HG03060 (cell line): ENCODE data around the gene XPR1.
"Not testable (repeated sequence)": the region's sequence is repeated elsewhere in the genome, so short reads cannot be mapped to it uniquely, and the experiment has no call there.

Experiments
- ATAC-seq: cut with Tn5 transposase; IDR thresholded peaks from one replicate; pipeline ENCODE4 v1.9.1; 2021; ENCODE audit warnings: low read depth, moderate number of reproducible peaks; ENCODE audit not compliant: unreplicated experiment

XPR1 gene

GRCh38 chr1:180777072-180777689 is 145.4 kb downstream of the XPR1 start:
- no peak for ATAC-seq

DNA sequence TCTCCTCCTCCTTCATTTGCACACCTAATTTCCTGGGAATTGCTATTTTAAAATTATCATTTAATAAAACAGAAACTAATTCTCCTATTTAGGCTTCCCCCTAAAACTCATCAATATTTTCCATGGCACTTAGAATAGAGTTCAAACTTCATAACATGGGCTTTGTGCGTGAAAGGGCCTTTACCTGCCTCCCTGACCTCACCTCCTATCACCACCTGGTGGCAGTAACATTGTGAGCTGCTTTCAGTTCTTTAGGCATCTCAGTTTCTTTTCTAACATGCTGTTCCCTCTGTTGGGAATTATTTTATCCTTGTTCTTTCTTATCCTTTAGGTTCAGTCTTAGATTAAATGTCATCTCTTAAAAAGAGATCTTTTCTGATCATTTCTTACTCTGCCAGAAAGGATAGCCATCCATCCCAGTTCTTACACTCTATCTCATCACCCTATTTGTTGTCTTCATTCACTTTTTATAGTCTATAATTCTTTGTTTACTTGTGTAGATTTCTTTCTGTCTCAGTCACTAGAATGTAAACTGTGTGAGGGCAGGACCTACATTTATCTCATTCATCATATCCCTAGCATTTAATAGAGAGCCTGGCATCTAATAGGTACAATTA is 147.1 kb downstream of the XPR1 start:
- ATAC-seq = no peak

DNA sequence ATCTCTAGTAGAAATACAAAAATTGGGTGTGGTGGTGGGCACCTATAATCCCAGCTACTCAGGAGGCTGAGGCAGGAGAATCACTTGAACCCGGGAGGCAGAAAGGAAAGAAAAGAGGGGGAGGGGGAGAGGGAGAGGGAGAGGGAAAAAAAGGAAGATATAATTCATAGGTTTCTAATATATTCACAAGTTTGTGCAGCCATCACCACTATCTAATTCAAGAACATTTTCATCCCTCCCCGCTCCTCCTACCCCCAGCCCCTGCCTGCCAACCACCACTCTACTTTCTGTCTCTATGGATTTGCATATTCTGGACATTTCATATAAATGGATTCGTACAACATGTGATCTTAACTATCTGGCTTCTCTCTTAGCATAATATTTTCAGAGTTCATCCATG is 147.8 kb downstream of the XPR1 start:
- ATAC-seq = no peak

- no peak for ATAC-seq
These were observed 149.9 kb downstream of the XPR1 start for GRCh38 chr1:180781718-180782117.

DNA sequence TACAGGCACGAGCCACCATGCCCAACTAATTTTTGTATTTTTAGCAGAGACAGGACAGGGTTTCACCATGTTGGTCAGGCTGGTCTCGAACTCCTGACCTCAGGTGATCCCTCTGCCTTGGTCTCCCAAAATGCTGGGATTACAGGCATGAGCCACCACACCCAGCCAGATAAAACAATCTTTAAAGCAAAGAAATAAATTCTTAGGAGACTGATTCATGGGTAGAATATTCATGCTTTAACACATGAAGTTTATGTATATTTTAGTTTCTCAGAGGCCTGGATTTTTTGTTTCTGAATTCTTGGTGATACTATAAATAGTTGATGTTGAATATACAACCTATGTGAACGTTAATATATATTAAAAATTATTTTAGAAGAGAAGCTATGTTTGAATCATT is 153.5 kb downstream of the XPR1 start:
- ATAC-seq = no peak

DNA sequence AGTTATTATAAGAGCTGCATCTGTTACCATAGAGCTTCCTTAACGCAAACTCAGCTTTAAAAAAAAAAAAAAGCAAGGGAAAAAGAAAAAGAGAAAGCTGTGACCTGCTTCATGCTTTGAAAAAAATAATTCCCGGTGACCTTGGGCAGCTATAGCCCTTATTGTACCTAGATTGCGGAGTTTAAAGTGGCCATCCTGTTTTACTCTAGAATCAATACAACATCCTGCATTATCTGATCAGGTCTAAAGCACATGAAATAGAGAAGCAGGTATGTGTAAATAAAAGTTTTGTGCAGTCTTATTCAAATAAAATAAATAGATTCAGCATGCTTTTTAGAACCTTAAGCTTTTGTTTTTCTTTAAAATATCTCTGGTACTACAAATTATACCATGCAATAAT is 154.1 kb downstream of the XPR1 start:
- no peak for ATAC-seq

DNA sequence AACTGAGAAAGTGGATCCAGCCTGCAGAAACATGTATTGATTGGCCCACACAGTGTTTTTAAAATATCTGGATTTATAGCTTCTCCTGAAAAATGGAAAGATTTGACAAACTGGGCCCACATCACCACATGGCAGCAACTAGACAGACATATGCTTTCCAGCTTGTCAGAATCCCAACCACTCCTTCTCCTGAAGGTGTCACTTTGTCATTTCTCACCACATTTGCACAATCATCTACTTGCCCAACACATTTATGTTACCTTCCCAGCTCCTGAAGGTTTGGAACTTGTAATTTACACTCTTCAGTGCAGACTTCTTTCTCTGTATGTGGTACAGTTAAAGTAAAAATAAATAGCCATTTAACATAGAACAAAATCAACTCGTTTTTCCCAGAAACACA is 154.8 kb downstream of the XPR1 start:
- no peak for ATAC-seq

GRCh38 chr1:180787628-180788307 is 155.9 kb downstream of the XPR1 start:
- ATAC-seq = no peak

- no peak for ATAC-seq
These were observed 157.6 kb downstream of the XPR1 start for GRCh38 chr1:180789460-180789859.

GRCh38 chr1:180791152-180791551 is 159.3 kb downstream of the XPR1 start:
- ATAC-seq = not testable (repeated sequence)

DNA sequence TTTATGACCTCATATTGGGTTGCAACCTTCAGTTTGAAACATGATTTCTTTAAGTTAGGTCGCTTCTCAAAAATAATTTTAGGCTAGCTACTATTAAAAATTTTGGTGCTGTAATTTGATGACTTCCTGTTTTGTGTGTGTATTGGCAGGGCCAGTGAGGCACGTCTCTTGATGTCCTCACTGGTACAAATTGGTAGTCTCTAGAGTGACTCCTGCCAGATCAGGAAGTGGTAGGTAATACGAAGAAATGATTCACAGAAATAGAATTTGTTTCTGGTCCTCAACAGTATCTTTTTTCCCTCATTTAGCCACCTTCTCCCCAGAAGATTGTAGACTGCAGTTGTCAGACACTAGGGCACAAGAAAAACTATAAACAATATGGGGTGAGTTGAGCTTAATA is 160.0 kb downstream of the XPR1 start:
- no peak for ATAC-seq

DNA sequence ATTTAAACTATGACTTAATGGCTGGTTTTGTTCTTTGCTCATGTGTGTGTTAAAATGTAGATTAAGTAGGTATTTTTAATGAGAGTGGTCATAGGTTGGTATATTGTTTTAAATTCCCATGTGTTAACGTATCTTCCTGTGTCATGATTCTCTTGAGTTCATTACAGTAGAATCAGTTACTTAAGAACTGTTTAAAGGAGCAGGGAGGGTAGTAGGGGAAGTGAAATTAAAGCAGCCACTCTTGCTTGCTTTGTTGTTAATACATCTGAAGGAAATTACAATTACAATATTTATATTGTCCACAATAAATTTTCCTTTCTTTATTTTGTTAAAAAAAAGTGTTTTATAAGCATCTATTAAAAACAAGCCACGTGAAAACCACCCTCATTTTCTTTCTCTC is 161.6 kb downstream of the XPR1 start:
- ATAC-seq = no peak

DNA sequence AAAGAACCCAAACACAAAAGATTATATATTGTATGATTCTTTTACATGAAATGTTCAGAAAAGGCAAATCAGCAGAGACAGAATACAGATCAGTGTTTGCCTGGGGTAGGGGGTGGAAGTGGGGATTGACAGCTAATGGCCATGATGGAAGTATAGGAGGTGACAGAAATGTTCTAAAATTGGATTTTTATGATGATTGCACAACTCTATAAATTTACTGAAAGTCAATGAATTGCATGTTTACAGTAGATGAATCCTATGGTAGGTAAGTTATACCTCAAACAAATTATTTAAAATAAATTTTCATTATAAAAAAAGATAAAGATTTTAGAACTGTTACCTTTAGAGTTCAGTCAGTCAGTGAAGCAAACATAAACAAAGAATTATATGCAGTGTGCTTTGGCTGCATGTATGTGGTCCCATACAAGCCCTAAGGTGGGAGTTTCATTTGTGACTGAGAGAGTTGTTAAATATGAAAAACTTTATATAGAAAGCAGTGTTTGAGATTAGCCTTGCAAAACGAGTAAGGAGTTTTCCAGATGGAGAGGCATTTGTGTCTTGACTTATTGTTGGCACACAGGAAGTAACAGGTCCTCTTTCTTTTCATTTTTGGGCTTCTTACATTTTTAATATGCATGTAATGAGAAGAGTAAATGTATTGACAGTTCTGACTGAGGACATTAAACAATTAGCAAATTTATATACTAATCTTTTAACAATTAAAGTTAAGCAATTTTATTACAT is 165.2 kb downstream of the XPR1 start:
- no peak for ATAC-seq

DNA sequence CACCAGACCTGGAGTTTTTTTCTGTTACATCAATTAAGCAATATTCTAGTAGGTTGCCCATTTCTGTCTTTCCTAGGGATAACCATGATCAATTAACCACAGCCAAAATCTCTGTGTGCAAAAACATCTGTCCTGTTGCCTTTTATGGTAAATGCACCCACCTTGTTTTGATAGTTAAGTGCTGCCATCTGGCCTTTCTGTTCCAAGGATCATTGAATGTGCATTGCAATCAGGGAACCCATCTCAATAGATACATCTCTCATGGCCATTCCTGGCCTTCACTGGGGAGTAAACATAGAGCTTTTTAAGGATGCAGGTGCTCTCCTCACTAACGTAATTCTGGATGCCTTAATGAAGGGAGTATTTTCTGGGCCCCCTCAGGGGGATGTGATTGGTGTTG is 169.1 kb downstream of the XPR1 start:
- no peak for ATAC-seq

DNA sequence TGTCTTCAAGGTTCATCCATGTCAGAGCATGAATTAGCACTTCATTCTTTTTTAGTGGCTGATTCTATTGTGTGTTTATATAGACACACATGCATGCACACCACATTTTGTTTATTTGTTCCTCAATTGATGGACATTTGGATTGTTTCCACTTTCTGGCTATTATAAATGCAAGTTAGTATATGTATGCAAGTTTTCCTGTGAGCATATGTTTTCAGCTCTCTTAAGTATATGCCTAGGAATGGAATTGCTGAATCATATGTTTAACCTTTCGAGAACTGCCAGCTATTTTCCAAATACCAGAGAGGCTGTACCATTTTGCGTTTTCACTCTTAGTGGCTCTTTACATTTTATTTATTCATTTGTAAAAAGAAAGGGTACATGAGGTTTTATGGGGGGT is 171.0 kb downstream of the XPR1 start:
- ATAC-seq = no peak

GRCh38 chr1:180805316-180805715 is 173.5 kb downstream of the XPR1 start:
- ATAC-seq = no peak

DNA sequence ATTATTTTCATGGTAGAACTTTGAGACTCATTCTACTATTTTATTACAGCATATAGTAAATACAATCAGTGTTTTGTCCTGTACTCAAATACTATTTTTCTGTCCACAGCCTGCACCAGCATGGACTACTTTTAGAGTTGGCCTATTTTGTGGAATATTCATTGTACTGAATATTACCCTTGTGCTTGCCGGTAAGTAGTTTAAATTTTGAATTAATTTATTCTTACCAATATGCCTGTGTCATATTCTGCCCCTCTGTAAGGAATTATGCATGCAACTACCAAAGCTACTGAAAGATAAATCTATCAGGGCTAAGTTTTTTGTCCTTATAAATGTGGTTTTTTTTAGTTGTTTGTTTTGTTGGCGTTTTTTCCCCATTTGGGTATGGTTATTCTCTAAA is 179.5 kb downstream of the XPR1 start:
- no peak for ATAC-seq

GRCh38 chr1:180811886-180812285 is 180.1 kb downstream of the XPR1 start:
- ATAC-seq = no peak

DNA sequence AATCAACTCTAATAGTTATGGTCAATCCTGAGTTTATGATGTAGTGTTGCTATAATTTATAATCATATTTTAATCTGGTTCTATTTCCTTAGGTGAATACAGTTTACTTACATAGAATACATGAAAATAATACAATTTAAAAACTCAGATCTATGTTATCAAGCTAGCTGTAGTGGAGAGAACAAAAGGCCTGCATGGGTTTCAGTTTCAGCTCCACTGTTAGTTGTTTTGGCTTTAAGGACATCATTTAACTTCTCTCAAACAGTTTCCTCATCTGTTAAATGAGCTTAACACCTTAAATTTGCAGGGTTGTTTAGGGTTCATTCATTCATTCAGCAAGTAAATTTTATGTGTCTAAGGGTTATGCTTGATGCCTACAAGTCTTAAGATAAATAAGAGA is 182.4 kb downstream of the XPR1 start:
- no peak for ATAC-seq

GRCh38 chr1:180815188-180815587 is 183.4 kb downstream of the XPR1 start:
- no peak for ATAC-seq

DNA sequence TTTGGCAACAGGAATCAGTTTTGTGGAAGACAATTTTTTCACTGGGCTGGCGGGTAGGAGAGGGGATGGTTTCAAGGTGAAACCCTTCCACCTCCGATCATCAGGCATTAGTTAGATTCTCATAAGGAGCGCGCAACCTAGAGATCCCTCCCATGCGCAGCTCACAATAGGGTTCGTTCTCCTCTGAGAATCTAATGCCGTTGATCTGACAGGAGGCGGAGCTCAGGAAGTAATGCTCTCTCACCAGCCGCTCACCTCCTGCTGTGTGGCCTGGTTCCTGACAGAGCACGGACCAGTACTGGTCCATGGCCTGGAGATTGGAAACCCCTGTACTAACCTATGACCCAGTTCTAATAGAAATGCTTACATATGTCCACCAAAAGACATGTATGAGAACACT is 184.3 kb downstream of the XPR1 start:
- no peak for ATAC-seq
